Measurements from ENCODE around the gene GDPD3.
A peak's percentile ranks its signal among the peaks of the same experiment; 100 is the strongest.
"Not testable (repeated sequence)": the region's sequence is repeated elsewhere in the genome, so short reads cannot be mapped to it uniquely, and the experiment has no call there.

GDPD3 gene

DNA sequence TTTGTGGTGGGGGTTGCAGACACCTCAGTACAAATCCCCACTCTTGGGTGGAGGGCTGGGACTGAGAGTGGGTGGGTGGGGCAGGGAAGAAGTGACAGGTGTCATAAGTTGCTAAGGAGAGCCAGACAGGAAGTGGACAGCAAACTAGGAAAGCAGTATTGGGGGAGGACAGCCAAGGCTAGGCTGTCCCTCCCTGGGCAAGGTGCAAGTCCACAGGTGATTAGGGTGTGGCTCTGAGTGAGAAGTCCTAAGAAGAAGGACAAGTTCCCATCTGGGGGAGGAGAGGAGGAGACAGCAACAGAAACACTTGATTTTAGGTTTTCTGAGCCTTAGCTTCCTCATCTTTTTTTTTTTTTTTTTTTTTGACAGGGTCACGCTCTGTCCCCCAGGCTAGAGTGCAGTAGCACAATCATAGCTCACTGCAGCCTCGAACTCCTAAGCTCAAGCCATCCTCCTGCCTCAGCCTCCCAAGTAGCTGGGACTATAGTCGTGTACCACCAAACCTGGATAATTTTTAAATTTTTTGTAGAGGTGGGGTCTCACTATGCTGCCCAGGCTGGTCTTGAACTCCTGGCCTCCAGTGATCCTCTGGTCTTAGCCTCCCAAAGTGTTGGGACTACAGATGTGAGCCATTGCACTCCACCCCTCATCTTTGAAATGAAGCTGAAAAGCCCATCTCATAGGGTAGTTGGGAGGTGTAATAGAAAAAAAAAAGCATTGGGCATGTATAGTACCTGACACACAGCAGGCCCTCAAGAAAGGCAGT is 7.2 kb upstream of the GDPD3 start:
- H3K27me3 Mint-ChIP-seq = no peaks in the 10 kb centered on the region
- H3K4me3 Mint-ChIP-seq = no peak overlapping the region
- peaks cover 15% of the 10 kb centered on the region for H3K4me1 Mint-ChIP-seq
- no peak for ATAC-seq (replicated peaks; ENCODE audit: extremely low read depth, poor library complexity, severe bottlenecking)
- no peak overlapping the region for H3K27ac Mint-ChIP-seq (ENCODE audit: low read depth)
- H3K36me3 Mint-ChIP-seq (ENCODE audit: insufficient read depth) = peaks cover 14% of the 10 kb centered on the region
- no peak for DNase-seq (ENCODE audit: low spot score in 2 of 2)
- H3K9me3 Mint-ChIP-seq = no peaks in the 10 kb centered on the region

DNA sequence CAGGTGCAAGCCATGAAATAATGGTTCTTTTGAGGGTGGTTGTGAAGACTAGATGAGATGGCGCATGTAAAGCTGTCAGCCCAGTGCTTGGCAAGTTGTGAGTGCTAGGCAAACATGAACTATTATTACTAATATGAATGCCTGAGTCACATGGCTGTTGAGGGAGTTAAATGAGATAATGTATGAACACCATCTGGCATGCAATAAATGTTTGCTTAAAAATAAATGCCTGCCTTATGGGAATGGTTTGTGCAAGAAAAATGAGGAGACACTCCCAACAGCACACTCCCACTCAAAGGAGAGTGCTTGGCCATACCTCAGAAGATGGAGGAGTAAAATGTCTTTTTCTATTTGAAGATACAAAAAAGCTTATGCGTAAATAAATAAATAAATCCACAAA is 6.1 kb upstream of the GDPD3 start:
- no peaks in the 10 kb centered on the region for H3K27me3 Mint-ChIP-seq
- H3K4me1 Mint-ChIP-seq = peaks cover 15% of the 10 kb centered on the region
- no peak overlapping the region for H3K4me3 Mint-ChIP-seq
- no peak for ATAC-seq (replicated peaks; ENCODE audit: extremely low read depth, poor library complexity, severe bottlenecking)
- peaks cover 18% of the 10 kb centered on the region for H3K36me3 Mint-ChIP-seq (ENCODE audit: insufficient read depth)
- H3K9me3 Mint-ChIP-seq = no peaks in the 10 kb centered on the region
- no peak overlapping the region for H3K27ac Mint-ChIP-seq (ENCODE audit: low read depth)
- no peak for DNase-seq (ENCODE audit: low spot score in 2 of 2)

DNA sequence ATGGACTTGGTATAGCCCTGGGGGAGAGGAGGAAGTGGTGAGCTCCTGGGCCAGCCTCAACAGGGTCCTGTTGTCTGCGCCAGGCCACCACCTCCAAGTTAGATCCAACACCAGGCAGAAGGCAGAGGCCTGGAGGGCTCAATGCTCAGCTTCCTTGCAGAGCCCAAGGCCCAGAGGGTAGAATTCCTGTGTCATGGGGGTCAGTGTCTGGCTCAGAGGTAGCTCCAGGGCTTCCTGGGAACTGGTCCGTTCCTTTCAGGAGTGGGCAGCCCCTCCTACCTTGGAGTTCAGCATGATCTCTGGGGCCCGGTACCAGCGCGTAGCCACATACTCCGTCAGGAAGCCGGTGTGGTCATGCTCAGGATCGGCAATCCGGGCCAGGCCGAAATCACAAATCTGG is 4.4 kb upstream of the GDPD3 start:
- no peak overlapping the region for H3K27ac Mint-ChIP-seq (ENCODE audit: low read depth)
- peaks cover 24% of the 10 kb centered on the region for H3K4me1 Mint-ChIP-seq
- no peaks in the 10 kb centered on the region for H3K27me3 Mint-ChIP-seq
- no peaks in the 10 kb centered on the region for H3K9me3 Mint-ChIP-seq
- ATAC-seq (replicated peaks; ENCODE audit: extremely low read depth, poor library complexity, severe bottlenecking) (no peak), DNase-seq (ENCODE audit: low spot score in 2 of 2) (no peak)
- no peak overlapping the region for H3K4me3 Mint-ChIP-seq
- peaks cover 19% of the 10 kb centered on the region for H3K36me3 Mint-ChIP-seq (ENCODE audit: insufficient read depth)

DNA sequence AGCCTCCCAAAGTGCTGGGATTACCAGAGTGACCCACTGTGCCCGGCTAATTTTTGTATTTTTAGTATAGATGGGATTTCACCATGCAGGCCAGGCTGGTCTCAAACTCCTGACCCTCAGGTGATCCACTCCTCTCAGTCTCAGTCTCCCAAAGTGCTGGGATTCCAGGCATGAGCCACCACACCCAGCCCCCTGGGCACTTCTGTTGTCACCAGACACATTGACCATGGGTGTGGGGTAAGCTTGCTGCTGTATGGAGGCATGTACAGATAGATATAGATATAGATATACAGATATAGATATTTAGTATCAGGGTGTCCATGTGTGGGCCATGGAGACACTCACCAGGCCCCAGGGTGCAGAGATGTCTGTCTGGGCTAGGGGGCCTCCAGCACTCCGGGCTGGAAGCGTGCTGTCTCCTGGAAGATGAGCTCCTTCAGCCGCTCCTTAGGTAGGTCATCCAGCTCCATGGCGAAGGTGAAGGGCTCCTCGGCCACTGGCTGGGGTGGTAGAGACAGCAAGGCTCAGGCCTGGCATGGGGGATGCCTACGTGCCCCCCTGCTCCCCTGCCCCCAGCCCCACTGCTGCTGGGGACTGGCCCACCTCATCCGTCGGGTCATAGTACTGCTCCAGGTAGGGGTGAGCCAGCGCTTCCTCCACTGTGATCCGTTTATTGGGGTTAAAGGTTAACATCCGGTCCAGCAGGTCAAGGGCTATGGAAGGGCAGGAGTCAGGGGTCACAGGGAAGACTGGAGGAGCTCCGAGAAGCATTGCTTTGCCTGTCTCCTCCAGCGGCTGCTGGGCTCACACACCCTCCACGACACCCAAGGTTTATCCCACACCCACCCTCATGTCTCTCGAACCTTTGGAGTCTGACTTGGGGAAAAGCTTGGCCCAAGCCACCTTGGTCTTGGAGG is 3.2 kb upstream of the GDPD3 start:
- DNase-seq (ENCODE audit: low spot score in 2 of 2) = no peak

DNA sequence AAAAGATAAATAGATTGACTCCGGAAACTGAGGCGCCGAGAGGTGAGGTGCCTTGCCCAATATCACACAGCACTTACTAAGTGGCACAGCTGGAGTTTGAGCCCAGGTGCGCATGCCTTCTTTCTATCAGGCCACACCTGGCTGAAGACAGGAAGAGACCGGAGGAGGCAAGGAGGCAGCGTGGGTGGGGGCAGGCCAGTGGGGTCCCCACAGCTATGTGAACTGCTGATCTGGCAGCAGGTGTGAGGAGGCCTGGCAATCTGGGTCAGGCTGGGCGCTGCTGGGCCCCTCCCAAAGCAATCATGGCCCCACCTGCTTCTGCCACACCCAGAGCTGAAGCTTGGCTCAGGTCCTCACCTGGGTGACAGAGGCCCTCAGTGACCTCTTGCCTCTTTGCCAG is 1.9 kb upstream of the GDPD3 start:
- peaks cover 14% of the 10 kb centered on the region for H3K4me1 Mint-ChIP-seq
- ATAC-seq (replicated peaks; ENCODE audit: extremely low read depth, poor library complexity, severe bottlenecking) (no peak), DNase-seq (ENCODE audit: low spot score in 2 of 2) (no peak)
- no peaks in the 10 kb centered on the region for H3K9me3 Mint-ChIP-seq
- H3K4me3 Mint-ChIP-seq = no peak overlapping the region
- H3K27me3 Mint-ChIP-seq = no peaks in the 10 kb centered on the region
- no peak overlapping the region for H3K27ac Mint-ChIP-seq (ENCODE audit: low read depth)
- peaks cover 22% of the 10 kb centered on the region for H3K36me3 Mint-ChIP-seq (ENCODE audit: insufficient read depth)

More for the DNA sequence above, 3.2 kb upstream of the GDPD3 start:
- ATAC-seq (replicated peaks; ENCODE audit: extremely low read depth, poor library complexity, severe bottlenecking) = no peak
- Mint-ChIP-seq H3K4me1 (peaks cover 19% of the 10 kb centered on the region), H3K4me3 (no peak overlapping the region), H3K27me3 (no peaks in the 10 kb centered on the region), H3K27ac (ENCODE audit: low read depth) (no peak overlapping the region), H3K9me3 (no peaks in the 10 kb centered on the region), H3K36me3 (ENCODE audit: insufficient read depth) (peaks cover 18% of the 10 kb centered on the region)

DNA sequence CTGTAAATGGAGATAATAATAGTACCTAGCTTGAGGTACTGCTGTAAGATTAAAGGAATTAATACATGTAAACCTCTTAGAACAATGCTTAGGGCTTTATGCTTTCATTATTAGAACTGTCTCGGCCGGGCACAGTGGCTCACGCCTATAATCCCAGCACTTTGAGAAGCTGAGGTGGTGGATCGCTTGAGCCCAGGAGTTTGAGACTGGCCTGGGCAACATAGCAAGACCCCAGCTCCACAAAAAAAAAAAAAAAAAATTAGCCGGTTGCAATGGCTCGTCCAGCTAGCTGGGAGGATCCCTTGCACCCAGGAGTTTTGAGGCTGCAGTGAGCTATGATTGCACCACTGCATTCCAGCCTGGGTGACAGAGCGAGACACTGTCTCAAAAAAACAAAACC is 1.5 kb upstream of the GDPD3 start:
- DNase-seq (ENCODE audit: low spot score in 2 of 2); H3K27me3 Mint-ChIP-seq; H3K27ac Mint-ChIP-seq (ENCODE audit: low read depth); H3K4me3 Mint-ChIP-seq; H3K9me3 Mint-ChIP-seq; ATAC-seq (replicated peaks; ENCODE audit: extremely low read depth, poor library complexity, severe bottlenecking): not testable (repeated sequence)
- H3K36me3 Mint-ChIP-seq (ENCODE audit: insufficient read depth) = peaks cover 22% of the 10 kb centered on the region
- peaks cover 10% of the 10 kb centered on the region for H3K4me1 Mint-ChIP-seq

DNA sequence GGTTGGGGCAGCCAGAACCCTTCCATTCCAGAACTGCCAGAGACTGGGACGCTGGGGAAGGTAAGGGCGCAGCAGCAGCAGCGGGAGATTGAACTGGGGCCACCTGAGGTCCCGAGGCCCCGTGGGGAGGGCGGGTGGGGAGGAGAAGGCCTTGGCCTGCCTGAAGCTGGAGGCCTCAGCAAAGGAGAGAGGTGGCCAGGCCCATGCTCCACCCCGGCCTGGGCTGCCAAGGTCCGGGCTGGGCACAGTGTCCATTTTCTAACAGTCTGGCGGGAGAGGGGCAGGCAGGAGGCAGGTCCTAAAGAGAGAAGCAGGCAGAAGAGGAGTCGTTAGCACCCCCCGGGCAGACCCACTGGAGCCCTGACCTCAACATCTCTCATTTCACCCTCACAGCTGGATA is 1.1 kb upstream of the GDPD3 start:
- Mint-ChIP-seq H3K27me3 (no peaks in the 10 kb centered on the region), H3K27ac (ENCODE audit: low read depth) (peak overlapping the region; percentile 67), H3K36me3 (ENCODE audit: insufficient read depth) (peaks cover 22% of the 10 kb centered on the region), H3K4me3 (no peak overlapping the region), H3K9me3 (no peaks in the 10 kb centered on the region), H3K4me1 (peaks cover 10% of the 10 kb centered on the region)
- DNase-seq (ENCODE audit: low spot score in 2 of 2) (no peak), ATAC-seq (replicated peaks; ENCODE audit: extremely low read depth, poor library complexity, severe bottlenecking) (no peak)

DNA sequence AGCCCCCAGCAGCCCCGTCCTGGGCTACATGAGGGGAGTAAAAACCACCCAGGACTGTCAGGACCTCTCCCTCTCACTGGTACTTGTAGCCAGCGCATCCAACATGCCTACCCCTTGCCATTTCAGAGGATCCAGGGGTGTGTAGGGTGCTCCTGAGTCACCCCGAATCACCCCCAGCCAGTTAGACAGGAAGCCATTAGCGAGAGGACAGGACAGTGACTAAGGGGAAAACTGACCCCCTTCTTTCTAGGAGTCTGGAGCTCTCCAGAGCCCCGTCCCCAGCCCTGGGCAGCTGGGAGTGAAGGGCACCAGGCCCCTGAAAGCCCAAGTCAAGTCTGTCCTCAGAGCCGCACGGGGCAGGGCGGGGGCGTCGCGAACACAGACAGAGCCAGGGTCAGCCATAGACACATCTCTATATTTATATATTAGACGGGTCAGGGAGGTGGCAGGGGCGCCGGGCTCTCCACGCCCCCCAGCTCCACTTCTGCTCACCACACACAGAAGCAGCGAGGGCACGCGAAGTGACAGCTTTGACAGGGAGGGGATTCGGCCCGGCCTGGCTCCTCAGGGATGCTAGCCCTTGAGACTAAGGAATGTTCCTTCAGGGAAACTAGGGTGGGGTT is 485 bp upstream of the GDPD3 start:
- Mint-ChIP-seq H3K27me3 (no peaks in the 10 kb centered on the region), H3K27ac (ENCODE audit: low read depth) (peak overlapping the region; percentile 67), H3K9me3 (no peaks in the 10 kb centered on the region), H3K36me3 (ENCODE audit: insufficient read depth) (peaks cover 18% of the 10 kb centered on the region), H3K4me3 (no peak overlapping the region), H3K4me1 (peaks cover 10% of the 10 kb centered on the region)
- ATAC-seq (replicated peaks; ENCODE audit: extremely low read depth, poor library complexity, severe bottlenecking) (no peak), DNase-seq (ENCODE audit: low spot score in 2 of 2) (no peak)

DNA sequence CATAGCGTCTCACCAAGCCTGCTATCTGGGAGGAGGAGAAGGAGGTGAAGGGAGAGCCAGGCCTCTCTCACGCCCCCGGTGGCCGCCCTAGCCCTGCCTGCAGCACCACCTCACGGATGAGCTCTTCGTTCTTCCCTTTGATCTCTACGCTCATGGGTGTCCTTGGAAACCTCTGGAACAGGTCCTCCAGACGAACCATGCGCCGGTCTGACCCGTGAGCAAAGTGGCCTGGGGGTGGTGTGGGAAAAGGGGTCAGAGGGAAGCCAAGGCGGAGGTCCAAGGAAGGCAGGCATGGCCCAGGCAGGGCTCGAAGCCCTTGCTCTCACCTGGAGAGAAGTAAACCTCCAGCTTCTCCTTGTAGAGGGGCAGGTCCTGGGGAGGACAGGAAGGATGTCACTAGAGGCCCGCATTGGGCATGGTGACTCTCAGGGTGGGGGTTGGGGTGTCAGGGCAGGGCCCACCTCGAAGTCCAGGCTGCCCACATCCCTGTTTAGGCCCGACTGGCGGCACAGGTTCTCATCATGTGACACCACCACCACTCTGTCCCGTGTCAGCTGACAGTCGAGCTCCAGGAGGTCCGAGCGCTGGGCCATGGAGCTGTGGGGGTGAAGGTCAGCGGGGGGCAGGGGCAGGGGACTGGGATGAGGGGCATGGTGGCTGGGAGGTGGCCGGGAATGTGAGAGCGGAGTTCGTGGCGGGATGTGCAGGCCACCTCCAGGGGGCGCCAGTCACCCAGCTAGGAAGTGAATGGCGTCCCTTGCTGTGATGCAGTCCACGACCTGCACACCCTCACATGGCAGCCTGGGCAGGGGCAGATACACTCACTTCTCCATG is 923 bp downstream of the GDPD3 start:
- Mint-ChIP-seq H3K4me1 (peaks cover 10% of the 10 kb centered on the region), H3K9me3 (no peaks in the 10 kb centered on the region), H3K27ac (ENCODE audit: low read depth) (no peak overlapping the region), H3K27me3 (no peaks in the 10 kb centered on the region), H3K4me3 (no peak overlapping the region), H3K36me3 (ENCODE audit: insufficient read depth) (peaks cover 21% of the 10 kb centered on the region)
- ATAC-seq (replicated peaks; ENCODE audit: extremely low read depth, poor library complexity, severe bottlenecking) (no peak), DNase-seq (ENCODE audit: low spot score in 2 of 2) (peak in 1 of 2 donors; percentile 35)

DNA sequence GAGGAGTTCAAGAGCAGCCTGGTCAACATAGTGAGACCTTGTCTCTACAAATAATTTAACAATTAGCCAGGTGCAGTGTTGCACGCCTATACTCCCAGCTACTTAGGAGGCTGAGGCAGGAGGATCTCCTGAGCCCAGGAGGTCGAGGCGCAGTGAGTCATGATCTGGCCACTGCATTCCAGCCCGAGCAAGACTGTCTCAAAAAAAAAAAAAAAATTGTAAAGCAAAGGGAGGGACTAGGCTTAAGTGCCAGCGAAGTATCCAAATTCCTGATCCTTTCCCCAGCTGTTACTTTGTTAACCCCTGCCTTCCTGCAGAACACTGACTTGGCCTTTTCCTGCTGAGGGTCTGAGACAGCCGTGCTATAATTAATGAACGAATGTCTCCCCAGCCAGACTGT is 2.7 kb downstream of the GDPD3 start:
- H3K9me3 Mint-ChIP-seq = no peaks in the 10 kb centered on the region
- no peak overlapping the region for H3K4me3 Mint-ChIP-seq
- peaks cover 10% of the 10 kb centered on the region for H3K4me1 Mint-ChIP-seq
- no peaks in the 10 kb centered on the region for H3K27me3 Mint-ChIP-seq
- H3K36me3 Mint-ChIP-seq (ENCODE audit: insufficient read depth) = peaks cover 16% of the 10 kb centered on the region
- DNase-seq (ENCODE audit: low spot score in 2 of 2) (no peak), ATAC-seq (replicated peaks; ENCODE audit: extremely low read depth, poor library complexity, severe bottlenecking) (no peak)
- no peak overlapping the region for H3K27ac Mint-ChIP-seq (ENCODE audit: low read depth)

DNA sequence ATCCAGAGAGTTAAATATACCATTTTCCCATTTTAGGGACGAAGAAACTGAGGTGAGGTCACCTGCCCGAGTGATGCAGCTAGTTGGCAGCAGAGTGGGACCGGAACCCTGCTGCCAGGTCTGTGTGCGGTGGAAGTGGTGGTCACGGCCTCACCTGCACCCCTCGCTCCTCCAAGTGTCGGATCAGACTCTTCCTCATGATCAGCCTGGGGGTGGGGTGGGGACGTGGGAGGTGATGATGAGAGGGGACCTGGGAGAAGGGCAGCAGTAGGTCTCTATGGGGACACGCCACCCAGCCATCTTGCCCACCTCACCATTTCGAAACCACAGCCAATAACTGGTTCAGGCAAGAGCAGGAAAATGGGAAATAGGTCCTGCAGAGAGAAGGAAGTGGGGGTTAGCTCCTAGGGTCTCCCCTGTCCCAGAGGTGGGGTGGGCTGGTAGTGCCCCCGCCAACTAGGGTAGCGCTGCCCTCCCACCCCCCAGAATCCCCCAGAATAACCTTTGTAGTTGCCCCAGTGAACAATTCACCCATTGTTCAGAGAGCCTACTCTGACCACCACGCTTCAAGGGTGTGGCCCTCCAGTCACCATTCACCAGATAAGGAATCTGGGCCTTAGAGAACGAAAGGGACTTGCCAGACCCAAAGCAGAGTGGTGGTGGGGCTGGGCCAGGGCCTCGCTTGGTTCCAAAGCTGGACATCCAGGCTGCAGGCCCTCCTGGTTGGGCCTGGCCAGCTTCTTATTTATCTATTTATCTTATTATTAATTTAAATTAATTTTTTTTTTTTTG is 5.1 kb downstream of the GDPD3 start:
- no peaks in the 10 kb centered on the region for H3K27me3 Mint-ChIP-seq
- H3K4me1 Mint-ChIP-seq = peaks cover 4% of the 10 kb centered on the region
- H3K27ac Mint-ChIP-seq (ENCODE audit: low read depth) = no peak overlapping the region
- DNase-seq (ENCODE audit: low spot score in 2 of 2) (no peak), ATAC-seq (replicated peaks; ENCODE audit: extremely low read depth, poor library complexity, severe bottlenecking) (no peak)
- H3K9me3 Mint-ChIP-seq = no peaks in the 10 kb centered on the region
- H3K36me3 Mint-ChIP-seq (ENCODE audit: insufficient read depth) = peaks cover 11% of the 10 kb centered on the region
- no peak overlapping the region for H3K4me3 Mint-ChIP-seq
